NB4 (cell line): ENCODE measurements around the gene GADD45G.

Source experiments
- MYC ChIP-seq: IDR thresholded peaks from 2 replicates; pipeline ENCODE4 v1.6.1; 2011; ENCODE audit warnings: low read depth, low read length
- POLR2A ChIP-seq: IDR thresholded peaks from 2 replicates; pipeline ENCODE4 v1.6.1; 2011; ENCODE audit warnings: mild to moderate bottlenecking; ENCODE audit not compliant: insufficient read length; ENCODE audit errors: extremely low read depth
- TF ChIP-seq, protein P1 (sequence below): IDR thresholded peaks from one replicate; pipeline ENCODE4 v1.5.1; 2012; ENCODE audit warnings: low read depth, low read length
- TF ChIP-seq, protein P2 (sequence below): IDR thresholded peaks from 2 replicates; pipeline ENCODE4 v1.6.1; 2011; ENCODE audit warnings: low read depth, low read length

DNA sequence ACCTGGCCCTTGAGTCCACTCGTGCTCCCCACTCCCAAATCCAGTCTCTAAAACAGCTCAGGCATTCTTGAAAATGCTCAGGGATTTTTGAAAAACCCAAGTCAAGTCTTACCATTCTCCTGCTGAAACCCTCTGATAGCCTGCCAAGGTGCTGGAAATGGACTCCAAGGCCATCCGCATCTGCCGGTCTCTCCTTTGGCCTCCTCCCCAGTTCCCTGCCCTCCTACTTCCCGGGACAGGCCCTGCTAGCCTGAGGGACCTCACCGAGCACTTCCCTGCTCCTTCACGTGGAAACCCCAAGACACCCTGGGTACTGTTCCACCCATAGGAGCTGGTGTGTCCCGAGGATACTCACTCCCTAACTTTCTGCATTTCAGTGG lies 49.8 kb upstream of the GADD45G start:
- TF ChIP-seq POLR2A (no peak), MYC (no peak)
- TF ChIP-seq, protein P1, sequence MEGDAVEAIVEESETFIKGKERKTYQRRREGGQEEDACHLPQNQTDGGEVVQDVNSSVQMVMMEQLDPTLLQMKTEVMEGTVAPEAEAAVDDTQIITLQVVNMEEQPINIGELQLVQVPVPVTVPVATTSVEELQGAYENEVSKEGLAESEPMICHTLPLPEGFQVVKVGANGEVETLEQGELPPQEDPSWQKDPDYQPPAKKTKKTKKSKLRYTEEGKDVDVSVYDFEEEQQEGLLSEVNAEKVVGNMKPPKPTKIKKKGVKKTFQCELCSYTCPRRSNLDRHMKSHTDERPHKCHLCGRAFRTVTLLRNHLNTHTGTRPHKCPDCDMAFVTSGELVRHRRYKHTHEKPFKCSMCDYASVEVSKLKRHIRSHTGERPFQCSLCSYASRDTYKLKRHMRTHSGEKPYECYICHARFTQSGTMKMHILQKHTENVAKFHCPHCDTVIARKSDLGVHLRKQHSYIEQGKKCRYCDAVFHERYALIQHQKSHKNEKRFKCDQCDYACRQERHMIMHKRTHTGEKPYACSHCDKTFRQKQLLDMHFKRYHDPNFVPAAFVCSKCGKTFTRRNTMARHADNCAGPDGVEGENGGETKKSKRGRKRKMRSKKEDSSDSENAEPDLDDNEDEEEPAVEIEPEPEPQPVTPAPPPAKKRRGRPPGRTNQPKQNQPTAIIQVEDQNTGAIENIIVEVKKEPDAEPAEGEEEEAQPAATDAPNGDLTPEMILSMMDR: no peak
- TF ChIP-seq, protein P2, sequence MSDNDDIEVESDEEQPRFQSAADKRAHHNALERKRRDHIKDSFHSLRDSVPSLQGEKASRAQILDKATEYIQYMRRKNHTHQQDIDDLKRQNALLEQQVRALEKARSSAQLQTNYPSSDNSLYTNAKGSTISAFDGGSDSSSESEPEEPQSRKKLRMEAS: no peak
